Left lung (tissue), 10 donors: ENCODE results near the gene MRPS34. TPM values are rescaled to one million over a fixed set of nuclear protein-coding genes. Genes with fewer than 3 reads are reported as not detected.

Experiments
- ATAC-seq: fragments of 200-7000 bp; cut with Tn5 transposase; one replicate; pipeline ENCODE4 v1.9.1; 2020; ENCODE audit warnings: moderate library complexity
- DNase-seq, 4 donors: peaks; one replicate each; pipeline ENCODE4 v3.0.0-alpha.2; 2013 to 2020
- H3K27ac ChIP-seq, 2 donors: fragments of 200-600 bp; sonication (generic) in 1 of 2; one replicate each; pipeline versions ENCODE4 v1.5.0 to v1.8.0; 2020 to 2021
- H3K27me3 ChIP-seq, 2 donors: fragments of 200-600 bp; sonication (generic) in 1 of 2; one replicate each; pipeline versions ENCODE4 v1.5.0 to v1.8.0; 2020 to 2021
- H3K36me3 ChIP-seq, 2 donors: fragments of 200-600 bp; sonication (generic) in 1 of 2; one replicate each; pipeline versions ENCODE4 v1.5.0 to v1.8.0; 2020 to 2021
- H3K4me1 ChIP-seq, 2 donors: fragments of 200-600 bp; one replicate each; pipeline ENCODE4 v1.8.0; 2021
- H3K4me3 ChIP-seq, 2 donors: fragments of 200-600 bp; sonication (generic) in 1 of 2; one replicate each; pipeline versions ENCODE4 v1.5.0 to v1.8.0; 2020 to 2021; ENCODE audit warnings: mild to moderate bottlenecking in 1 of 2
- H3K9me3 ChIP-seq, 2 donors: fragments of 200-600 bp; sonication (generic) in 1 of 2; one replicate each; pipeline versions ENCODE4 v1.5.0 to v1.8.0; 2020 to 2021
- intact Hi-C, 2 donors: fragments of 100-400 bp; cut with DNase I; formaldehyde crosslinking; loops; one replicate each; pipeline versions ENCODE4 v1.11.2 to v1.14.2; 2022
- polyA plus RNA-seq, 6 donors: library from polyadenylated mRNA; unstranded; fragments of 120-200 nt; gene quantifications; one replicate each; pipeline ENCODE4 v1.2.1, GENCODE V29; 2013; ENCODE audit not compliant: insufficient read length in 6 of 6
- total RNA-seq, 2 donors: library from RNA; stranded (reverse); fragmentation: NEBNext Ultra II Directional; extraction: Animal tissue kit (Norgen Biotek cat#: 25700); gene quantifications; one replicate each; pipeline ENCODE4 v1.2.1, GENCODE V29; 2021
- TF ChIP-seq, protein P1 (sequence below), 2 donors: fragments of 200-600 bp; sonication (generic) in 1 of 2; IDR thresholded peaks; one replicate each; pipeline versions ENCODE4 v1.5.0 to v1.8.0; 2021; ENCODE audit warnings: antibody characterized with exemption in 2 of 2
- donor health status: DM: no; HTN: yes; CAD: no.
- donor health status: DM: no; HTN: no; CAD: no.

MRPS34 gene
- total and polyA plus RNA-seq, 8 donors: 47.5 to 91.5 (median 64.1) TPM

DNA sequence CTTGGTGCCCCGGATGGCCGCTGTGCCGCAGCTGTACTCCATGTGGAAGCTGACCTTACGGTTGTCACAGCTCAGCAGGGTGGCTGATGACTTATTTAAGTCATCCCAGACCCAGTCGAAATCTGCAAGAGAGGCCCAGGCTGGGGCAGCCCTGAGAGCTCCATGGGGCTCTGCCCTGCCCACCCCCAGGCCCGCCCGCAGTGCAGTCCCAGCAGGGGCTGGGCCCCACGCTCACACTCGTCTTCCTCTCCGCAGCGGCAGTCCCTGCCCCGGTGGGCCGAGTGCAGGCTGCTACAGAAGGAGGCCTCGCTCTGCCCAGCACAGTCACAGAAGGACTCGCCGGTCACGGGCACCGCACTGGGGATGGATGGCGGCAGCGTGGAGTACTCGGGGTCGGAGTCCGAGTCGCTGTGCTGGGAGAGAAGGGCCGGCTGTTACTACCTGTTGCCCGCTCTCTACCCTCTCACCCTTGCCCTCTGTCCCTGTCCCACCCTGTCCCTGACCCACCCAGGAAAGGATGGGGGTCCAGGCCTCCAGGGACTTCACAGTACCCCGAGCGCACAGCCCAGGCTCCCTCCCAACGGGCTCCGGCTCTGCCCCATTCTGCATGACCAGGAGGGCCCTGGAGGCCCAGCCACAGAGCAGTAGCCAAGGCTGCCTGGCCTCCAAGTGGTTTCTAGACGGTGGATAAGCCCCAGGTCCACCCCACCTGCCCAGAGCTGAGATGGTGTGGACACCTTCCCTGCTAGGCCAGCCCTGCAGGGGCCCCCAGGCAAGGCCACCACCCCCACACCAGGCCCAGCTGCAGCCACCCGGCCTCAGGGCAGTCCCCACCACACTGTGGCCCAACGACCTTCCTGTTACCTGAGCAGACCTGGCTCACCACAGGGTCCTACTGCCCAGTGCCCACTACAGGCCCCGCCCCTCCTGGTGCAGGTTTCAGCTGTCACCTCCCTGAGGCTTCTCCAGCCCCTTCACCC lies 5.6 kb upstream of the MRPS34 start:
- TF ChIP-seq, protein P1, sequence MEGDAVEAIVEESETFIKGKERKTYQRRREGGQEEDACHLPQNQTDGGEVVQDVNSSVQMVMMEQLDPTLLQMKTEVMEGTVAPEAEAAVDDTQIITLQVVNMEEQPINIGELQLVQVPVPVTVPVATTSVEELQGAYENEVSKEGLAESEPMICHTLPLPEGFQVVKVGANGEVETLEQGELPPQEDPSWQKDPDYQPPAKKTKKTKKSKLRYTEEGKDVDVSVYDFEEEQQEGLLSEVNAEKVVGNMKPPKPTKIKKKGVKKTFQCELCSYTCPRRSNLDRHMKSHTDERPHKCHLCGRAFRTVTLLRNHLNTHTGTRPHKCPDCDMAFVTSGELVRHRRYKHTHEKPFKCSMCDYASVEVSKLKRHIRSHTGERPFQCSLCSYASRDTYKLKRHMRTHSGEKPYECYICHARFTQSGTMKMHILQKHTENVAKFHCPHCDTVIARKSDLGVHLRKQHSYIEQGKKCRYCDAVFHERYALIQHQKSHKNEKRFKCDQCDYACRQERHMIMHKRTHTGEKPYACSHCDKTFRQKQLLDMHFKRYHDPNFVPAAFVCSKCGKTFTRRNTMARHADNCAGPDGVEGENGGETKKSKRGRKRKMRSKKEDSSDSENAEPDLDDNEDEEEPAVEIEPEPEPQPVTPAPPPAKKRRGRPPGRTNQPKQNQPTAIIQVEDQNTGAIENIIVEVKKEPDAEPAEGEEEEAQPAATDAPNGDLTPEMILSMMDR (IDR thresholded peaks at IDR 0.05): no peak
- Histone ChIP-seq H3K36me3 (peaks cover 0 to 50% of the 10 kb centered on the region in 2 donors), H3K9me3 (no peaks in the 10 kb centered on the region), H3K27me3 (no peaks in the 10 kb centered on the region), H3K4me1 (peaks cover 18 to 35% of the 10 kb centered on the region in 2 donors), H3K4me3 (no peak overlapping the region), H3K27ac (no peak overlapping the region)
- no peak for ATAC-seq
- no peak for DNase-seq
- intact Hi-C loops: no loop called here

DNA sequence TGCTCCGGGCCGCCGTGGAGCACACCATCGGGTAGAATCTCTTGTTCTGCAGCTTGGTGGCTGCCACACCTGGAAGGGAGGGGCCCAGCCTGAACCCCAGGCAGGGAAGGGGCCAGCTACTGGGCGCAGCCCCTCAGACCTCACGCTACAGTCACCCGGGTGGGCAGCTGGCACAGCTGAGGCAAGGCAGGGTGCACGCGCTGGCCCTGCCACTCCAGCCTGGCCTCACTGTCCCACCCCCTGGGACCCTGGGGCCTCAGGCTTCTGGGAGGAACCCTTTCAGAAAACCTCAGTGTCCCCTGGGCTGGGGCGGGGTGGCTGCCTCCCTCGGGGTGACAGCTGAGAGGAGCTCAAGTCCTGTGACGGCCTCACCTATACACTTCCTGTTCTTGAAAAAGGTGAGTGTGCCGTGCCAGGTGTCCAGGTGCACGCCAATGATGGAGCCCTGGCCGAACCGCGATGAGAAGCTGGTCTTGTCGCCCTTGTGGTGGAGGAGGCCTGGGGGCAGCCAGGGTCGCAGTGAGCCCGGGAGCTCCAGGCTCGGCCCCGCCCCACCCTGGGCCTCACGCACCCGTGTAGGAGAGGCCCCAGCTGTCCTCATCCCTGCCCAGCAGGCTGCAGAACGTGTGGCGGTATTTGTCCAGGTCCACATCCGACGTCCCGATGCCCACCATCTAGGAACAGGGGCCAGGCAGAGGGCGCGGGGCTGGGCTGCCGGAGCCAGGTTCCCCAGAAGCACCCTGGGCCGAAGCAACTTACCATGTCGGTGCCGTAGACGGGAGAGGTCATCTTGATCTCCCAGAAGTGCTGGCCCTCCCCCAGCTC lies 4.7 kb upstream of the MRPS34 start:
- no peak for ATAC-seq
- intact Hi-C loops: no loop called here
- Histone ChIP-seq H3K36me3 (peaks cover 0 to 50% of the 10 kb centered on the region in 2 donors), H3K9me3 (no peaks in the 10 kb centered on the region), H3K4me3 (no peak overlapping the region), H3K27ac (no peak overlapping the region), H3K4me1 (peaks cover 18 to 32% of the 10 kb centered on the region in 2 donors), H3K27me3 (no peaks in the 10 kb centered on the region)
- no peak for DNase-seq
- TF ChIP-seq, protein P1 (IDR thresholded peaks at IDR 0.05): no peak

DNA sequence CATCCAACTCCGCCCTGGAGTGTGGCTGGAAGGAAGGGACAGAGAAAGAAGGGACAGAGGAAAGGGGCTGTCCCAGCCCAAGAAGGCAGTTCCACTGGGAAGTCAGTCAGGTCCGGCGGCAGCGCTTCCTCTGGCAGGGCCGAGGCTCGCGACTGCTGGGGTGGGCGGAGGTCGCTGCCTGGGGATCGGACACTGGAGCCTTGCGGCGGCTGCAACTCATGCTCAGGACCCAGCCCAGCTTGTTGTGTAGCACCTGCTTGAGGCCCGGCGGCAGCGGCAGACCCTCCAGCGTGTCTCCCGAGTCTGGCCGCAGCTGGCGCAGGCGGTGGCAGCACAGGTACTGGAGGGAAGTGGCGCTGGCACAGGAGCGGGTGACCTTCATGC lies 4.0 kb upstream of the MRPS34 start:
- Histone ChIP-seq H3K36me3 (peaks cover 0 to 50% of the 10 kb centered on the region in 2 donors), H3K27ac (no peak overlapping the region), H3K4me1 (peaks cover 20 to 38% of the 10 kb centered on the region in 2 donors), H3K9me3 (no peaks in the 10 kb centered on the region), H3K4me3 (no peak overlapping the region), H3K27me3 (no peaks in the 10 kb centered on the region)
- ATAC-seq (no peak), DNase-seq (no peak)
- intact Hi-C loops: no loop called here
- TF ChIP-seq, protein P1 (IDR thresholded peaks at IDR 0.05): no peak

DNA sequence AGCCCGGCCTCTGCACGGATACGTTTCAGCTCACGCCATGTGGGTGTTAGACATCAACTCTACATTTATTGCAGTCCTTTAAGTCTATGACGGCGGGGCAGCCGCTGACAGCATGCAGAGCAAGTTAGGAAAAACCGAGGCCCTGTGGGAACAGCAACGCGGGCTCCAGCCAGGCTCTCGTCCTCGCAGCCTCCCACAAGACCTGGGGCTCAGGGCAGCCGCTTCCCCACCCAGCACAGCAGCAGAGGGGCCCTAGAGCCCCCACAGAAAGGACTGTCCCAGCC lies 3.7 kb upstream of the MRPS34 start:
- Histone ChIP-seq H3K4me1 (peaks cover 22 to 38% of the 10 kb centered on the region in 2 donors), H3K27ac (no peak overlapping the region), H3K27me3 (no peaks in the 10 kb centered on the region), H3K9me3 (no peaks in the 10 kb centered on the region), H3K4me3 (no peak overlapping the region), H3K36me3 (peaks cover 0 to 50% of the 10 kb centered on the region in 2 donors)
- no peak for DNase-seq
- intact Hi-C loops: no loop called here
- TF ChIP-seq, protein P1 (IDR thresholded peaks at IDR 0.05): no peak
- no peak for ATAC-seq
